ENCODE data around the gene TACR1.

DNA sequence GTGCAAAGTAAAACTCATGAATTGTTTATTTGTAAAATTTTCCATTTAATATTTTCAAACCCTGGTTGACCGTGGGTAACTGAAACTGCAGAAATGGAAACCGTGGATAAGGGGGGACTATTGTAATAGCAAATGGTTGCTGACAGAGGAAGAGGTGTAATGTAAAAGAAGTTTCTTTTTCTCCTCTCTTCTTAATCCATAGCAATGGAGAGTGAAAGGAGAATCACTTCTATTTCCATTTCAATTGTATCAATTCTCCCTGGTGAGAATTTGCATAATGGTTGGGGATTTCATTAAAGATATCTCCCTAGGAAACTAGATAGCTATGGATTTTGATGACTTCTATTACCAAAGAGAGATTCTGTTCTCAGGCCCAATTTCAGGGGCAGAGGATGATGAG is 24.8 kb downstream of the TACR1 start:
- TF ChIP-seq CTCF (IDR thresholded peaks at IDR 0.05) (no peak), POLR2A (IDR thresholded peaks at IDR 0.05; ENCODE audit: low read depth) (no peak), EP300 (IDR thresholded peaks at IDR 0.05) (no peak), POLR2AphosphoS5 (IDR thresholded peaks at IDR 0.05) (no peak)
